Skin of body (tissue), 2 donors: ENCODE measurements around the gene HERPUD1. TPM values are rescaled to one million over a fixed set of nuclear protein-coding genes. Genes with fewer than 3 reads are reported as not detected.
A peak's percentile ranks its signal among the peaks of the same experiment; 100 is the strongest.
"Not testable (repeated sequence)": the region's sequence is repeated elsewhere in the genome, so short reads cannot be mapped to it uniquely, and the experiment has no call there.

Experiments used
- DNase-seq: peaks from one replicate; lab custom pipeline; 2025; lab: John Stamatoyannopoulos, UW
- total RNA-seq: library from RNA; depleted of rRNA; stranded (reverse); fragments of >200 nt; gene quantifications from one replicate; pipeline ENCODE4 v1.2.3, GENCODE V29; 2014

HERPUD1 gene, protein sequence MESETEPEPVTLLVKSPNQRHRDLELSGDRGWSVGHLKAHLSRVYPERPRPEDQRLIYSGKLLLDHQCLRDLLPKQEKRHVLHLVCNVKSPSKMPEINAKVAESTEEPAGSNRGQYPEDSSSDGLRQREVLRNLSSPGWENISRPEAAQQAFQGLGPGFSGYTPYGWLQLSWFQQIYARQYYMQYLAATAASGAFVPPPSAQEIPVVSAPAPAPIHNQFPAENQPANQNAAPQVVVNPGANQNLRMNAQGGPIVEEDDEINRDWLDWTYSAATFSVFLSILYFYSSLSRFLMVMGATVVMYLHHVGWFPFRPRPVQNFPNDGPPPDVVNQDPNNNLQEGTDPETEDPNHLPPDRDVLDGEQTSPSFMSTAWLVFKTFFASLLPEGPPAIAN
- 103 TPM for total RNA-seq

DNA sequence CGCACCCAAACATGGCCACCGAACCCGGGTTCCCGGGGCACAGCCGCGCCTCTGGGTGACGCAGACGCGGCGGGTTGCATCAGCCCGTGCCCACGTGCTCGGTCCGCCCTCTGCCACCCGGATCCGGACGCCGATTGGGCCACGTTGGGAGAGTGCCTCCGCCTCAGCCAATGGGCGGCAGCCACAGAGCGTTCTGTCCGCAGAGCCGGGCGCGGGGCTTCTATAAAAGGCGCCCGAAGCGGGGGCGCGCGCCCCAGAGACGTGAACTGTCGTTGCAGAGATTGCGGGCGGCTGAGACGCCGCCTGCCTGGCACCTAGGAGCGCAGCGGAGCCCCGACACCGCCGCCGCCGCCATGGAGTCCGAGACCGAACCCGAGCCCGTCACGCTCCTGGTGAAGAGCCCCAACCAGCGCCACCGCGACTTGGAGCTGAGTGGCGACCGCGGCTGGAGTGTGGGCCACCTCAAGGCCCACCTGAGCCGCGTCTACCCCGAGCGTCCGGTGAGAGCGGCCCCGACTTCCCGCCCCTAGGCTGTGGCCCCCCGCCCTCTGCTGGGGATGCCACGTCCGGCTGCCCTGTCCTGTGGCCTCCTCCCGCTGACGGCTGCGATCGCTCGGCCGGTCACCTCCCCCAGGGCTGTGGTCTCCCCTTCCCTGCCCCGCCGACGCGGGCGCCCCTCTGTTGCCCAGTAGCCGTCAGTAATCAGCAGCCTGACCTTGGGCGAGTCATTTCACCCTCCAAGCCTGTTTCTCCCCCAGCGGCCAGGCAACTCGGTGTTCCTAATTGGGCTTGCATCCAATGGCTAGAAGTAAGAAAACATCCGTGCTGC is at the start of gene HERPUD1:
Gene HERPUD1 (plus strand): TSS at position 251 of the 829 bp plus-strand sequence. CDS start 103 bp downstream, at position 354.
- peak; percentile 97 for DNase-seq

DNA sequence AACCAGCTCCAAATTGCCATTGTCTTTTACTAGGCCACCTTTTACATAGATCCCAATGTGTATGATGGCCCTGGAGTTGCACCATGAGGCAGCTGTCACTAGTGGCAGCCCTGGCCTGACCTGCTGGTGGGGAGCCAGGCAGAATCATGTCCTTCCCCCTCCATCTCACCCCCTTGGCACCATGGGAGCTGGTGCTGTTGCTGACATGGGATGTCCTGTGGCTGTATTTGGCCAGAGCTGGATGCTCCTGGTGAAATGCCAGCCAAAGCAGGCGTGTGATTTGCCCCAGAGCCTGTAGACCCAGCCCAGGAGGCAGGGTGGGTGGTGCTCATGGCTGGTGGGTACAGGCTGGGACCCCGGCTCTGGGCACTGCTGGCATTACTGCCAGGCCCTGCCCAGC is 48.4 kb upstream of the HERPUD1 start:
- no peak for DNase-seq

DNA sequence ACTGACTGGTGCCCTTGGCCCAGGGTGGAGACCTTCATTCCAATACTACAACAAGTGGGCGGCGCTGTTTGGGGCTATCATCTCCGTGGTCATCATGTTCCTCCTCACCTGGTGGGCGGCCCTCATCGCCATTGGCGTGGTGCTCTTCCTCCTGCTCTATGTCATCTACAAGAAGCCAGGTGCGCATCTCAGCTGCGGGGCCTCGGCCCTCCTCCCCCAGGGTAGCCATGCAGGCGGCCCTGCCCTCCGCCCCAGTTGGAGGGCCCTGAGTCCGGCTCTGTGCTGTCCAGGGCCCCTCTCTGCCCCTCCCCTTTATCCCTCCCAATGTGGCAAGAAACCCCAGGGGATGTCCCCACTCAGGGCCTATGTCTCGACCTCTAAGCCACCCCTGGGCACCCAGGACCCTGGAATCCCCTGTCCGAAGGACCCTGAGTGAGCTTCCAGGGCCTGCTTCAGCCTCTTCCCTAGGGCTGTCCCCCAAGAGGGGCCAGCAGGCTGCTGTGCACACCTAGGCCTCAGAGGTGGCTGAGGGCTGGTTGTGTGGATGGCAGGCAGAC is 47.8 kb upstream of the HERPUD1 start:
- DNase-seq: no peak

DNA sequence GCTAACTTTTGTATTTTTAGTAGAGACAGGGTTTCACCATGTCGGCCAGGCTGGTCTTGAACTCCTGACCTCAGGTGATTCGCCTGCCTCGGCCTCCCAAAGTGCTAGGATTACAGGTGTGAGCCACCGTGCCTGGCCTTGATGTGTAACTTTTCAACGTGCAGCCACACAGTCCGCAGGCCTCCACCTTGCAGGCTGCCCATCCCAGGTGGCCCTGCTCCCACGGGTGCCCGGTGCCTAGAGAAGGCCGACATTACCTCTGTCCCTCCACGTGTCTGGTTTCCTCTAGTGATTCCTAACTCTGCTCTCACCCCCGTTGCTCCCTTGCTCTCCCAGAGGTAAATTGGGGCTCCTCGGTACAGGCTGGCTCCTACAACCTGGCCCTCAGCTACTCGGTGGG is 47.0 kb upstream of the HERPUD1 start:
- not testable (repeated sequence) for DNase-seq

DNA sequence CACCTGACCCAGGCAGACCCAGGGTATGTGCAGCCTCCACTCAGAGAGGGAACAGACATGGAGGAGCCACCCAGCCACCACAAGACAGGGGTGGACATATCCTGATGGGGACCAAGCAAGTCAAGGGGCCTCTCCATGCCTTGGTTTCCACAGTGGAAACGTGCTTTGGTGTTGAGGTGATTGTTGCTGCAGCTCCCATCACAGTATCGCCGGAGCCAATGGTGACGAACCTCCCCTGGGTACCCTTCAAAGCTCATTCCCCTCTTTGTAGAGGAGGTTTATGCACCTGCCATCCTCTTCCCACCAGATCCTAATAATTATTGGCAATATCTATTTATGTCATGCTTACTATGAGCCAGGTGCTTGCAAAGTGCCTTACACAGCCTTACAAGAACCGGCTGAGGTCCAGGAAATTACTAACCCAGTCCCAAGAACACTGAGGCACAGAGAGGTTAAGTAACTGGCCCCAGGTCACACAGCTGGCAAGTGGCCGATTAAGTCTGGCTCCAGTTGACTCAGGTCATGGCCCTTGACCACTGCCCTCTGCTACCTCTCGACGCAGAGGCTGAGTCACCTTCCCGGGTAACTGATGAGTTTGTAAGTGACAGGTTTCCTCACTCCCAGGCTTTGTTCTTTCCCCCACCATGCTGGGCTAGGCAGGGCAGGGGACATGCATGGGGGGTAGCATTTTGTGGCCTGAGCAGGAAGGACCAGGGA is 46.3 kb upstream of the HERPUD1 start:
- DNase-seq: no peak

DNA sequence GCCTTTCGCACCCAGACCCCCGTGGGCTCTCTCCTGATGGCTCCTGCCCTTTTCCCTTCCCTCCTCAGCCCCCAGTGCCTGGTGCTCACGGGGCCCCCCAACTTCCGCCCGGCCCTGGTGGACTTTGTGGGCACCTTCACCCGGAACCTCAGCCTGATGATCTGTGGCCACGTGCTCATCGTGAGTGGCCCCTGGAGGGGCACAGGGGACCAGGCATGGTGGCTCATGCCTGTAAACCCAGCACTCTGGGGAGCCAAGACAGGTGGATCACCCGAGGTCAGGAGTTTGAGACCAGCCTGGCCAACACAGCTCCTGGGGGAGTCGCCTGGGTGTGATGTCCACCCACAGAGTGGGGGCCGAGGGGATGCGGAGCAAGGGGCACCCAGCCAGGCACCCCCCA is 45.6 kb upstream of the HERPUD1 start:
- DNase-seq: no peak

DNA sequence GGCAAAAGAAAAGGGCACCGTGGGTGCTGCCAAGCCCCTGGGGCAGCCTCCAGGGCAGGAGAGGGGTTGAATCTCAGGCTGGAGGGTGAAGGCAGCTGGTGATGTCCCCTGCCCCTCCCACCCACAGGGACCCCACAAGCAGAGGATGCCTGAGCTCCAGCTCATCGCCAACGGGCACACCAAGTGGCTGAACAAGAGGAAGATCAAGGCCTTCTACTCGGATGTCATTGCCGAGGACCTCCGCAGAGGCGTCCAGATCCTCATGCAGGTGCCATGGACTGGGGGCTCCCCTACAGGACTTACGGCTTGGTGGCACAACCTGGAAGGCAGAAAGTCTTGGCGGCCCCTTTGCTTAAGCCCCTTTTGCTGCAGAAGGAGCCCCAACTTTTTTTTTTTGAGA is 45.1 kb upstream of the HERPUD1 start:
- DNase-seq: no peak

DNA sequence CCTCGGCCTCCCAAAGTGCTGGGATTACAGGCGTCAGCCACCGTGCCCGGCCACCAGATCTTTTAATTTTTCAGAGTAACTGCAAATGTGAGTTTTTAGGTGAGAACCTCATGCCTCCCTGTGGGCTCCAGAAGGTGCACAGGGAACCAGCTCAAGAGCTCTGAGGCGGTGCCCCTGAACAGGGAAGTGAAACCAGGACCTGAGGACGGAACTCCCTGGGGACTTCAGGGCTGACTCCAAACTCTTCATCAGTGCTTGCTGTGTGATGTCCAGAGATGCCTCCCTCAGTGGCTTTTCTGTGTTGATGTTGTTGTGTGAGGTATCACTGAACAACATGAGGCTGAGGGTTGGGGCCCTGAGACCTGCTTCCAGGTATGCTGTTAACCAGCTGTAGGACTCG is 43.1 kb upstream of the HERPUD1 start:
- no peak for DNase-seq

DNA sequence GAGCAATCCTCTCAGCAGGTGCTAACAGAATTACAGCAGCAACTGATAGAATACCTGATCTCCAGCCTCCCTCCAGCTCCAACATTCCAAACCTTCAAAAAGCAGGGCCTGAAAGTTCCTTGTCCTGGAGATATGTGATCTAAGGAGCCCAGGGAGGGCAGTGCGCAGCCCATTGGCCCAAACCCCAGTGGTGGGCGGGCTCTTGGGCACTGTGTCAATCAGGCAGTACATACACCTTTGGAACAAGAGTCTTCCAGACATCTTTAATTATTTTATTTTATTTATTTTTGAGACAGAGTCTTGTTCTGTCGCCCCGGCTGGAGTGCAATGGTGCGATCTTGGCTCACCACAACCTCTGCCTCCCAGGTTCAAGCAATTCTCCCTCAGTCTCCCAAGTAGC is 42.7 kb upstream of the HERPUD1 start:
- no peak for DNase-seq

DNA sequence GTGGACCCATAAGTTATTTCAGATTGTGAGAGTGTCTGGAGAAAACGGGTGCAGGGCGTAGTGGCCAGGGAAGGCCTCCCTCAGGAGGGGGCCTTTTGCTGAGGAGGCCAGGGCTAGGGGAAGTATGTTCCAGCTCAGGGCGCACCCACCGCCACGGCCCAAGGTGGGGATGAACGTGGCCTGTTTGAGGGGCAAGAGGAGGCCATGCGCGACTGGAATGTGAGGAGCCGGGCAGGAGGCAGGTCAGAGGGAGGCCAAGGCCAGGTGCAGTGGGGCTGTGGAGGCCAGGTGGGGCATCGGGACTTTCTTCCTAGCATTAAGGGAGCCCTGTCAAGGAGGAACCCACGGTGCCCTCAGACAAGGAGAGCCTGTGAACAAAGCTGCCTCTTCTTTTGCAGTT is 40.3 kb upstream of the HERPUD1 start:
- DNase-seq: no peak

DNA sequence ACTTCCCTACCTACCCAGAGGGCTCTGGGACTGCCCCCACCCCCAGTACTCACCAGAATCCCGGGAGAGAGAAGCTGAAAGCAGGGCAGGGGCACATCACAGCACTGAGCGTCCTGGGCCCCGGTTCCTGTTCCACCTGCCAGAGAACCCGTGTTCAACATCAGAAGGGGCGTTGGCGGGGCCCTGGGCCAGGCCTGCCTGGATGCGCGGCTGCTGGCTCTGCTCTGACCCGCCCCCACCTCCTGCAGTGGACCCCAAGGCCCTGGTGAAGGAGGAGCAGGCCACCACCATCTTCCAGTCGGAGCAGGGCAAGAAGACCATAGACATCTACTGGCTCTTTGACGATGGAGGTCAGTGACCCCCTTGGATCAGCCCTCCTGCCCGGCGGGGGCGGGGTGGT is 39.2 kb upstream of the HERPUD1 start:
- DNase-seq: no peak

DNA sequence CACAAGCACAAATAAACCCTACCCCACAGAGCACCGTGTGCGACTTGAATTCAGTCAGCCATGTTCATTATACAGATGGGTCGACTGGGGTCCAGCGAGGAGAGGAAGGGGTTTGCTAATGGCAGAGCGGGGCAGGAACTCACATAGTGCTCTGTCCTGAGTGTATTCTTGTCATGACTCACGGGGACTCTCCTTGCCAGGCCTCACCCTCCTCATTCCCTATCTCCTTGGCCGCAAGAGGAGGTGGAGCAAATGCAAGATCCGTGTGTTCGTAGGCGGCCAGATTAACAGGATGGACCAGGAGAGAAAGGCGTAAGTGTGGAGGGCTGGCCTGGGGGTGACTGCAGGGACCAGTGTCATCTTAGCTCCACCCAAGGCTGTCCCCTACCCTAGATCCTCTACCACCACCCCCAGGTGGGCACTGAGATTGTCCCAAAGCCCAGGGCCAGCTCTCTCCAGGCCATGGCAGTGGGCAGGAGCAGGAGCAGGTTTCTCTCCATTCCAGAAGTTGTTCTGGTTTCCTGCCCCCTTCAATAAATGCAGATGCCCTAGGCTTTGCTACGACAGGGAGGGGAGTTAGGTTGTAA is 37.5 kb upstream of the HERPUD1 start:
- no peak for DNase-seq

DNA sequence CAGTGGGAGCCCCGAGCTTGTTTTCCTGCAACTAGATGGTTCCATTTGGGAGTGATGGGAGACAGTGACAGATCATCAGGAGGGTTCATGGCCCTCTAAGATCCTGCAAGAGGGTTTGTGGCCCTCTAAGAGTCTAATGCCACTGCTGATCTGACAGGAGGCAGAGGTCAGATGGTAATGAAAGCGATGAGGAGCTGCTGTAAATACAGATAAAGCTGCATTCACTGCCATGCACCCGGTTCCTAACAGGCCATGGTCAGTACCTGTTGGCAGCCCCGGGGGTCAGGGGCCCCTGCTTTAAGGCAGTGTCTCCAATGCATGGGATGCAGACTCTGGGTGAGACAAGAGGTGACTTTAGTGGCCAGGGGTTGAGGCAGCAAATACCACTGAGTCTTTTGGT is 36.1 kb upstream of the HERPUD1 start:
- DNase-seq: no peak

DNA sequence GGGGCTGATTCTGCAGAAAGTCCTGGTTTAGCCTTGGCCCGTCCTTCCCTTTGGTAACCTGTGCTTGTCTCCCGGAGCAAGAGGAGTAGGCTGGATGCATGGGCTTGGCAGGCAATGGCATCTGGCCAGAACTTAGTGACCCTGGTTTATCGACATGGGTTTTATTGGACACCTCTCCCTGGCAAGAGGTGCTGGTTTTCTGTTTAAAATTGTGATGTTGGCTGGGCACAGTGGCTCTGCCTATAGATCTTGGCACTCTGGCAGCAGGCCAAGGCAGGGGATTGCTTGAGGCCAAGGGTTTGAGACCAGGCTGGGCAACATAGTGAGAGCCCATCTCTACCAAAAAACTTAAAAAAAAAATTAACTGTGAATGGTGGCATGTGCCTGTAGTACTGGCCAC is 35.7 kb upstream of the HERPUD1 start:
- no peak for DNase-seq

DNA sequence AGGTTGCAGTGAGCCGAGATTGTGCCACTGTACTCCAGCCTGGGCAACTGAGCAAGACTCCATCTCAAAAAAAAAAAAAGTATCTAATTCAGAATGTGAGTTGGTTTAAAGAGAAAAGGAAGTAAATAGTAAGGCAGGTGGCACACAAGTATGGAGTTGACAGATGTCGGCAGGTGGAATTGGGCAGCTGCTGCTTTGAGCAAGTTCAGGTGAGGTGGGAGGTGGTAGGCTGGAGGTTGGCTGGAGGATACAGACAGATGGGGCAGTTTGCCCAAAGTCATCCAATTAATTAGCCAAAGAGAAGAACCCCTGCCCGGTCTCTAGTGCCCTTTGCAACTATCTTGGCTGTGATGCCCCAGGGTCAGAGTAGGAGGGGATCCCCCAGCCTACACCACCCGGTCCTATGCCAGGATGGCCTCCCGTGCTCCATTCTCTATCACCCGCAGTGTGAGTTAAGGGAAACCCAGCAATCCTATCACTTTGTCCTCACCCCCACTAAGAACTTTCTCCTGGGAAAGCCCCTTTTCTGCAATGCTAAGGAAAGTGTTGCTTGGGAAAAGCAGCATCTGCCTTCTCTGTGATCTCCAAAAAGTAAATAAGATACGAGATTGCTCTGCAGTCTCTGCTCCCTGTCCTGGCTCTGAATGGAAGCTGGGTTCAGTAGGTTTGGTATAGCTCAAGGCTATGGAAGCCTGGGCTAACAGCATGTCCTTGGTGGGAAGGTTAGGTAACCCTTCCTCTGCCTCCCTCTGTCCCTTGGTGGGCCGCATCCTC is 34.7 kb upstream of the HERPUD1 start:
- DNase-seq: no peak

DNA sequence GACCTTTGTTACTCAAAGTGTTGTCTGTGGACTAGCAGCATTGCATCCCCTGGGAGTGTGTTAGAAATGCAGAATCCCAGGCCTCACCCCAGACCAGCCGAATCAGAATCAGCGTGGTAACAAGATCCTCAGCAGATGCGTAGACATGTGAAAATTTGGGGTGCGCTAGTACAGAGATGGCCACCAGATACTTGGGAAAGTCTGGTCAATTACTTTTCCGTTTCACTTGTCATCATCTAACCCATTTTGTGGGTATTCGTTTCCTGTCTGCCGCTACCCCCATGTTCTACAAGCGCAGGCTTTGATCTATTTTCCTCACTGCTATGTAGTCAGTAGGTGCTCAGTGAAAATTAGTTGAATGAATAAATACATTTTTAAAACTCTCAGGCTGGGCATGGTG is 33.1 kb upstream of the HERPUD1 start:
- DNase-seq: no peak

DNA sequence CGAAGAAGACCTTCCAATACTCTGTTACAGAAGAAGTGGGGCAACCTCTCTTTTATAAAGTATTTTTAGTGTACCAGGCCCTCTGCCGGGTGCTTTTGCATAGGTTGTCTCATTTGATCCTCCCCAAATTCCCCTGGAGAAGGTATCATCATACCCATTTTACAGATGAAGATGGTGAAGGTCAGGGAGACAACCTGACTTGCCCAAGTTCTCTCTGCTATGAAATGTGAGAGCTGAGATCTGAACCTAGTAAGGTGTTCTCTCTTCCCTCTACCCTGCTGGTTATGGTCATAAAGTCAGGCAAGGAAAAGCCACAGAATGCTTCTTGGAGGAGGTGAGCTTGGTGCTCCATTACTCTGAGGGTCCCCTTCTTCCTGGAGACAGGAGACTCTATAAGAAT is 28.1 kb upstream of the HERPUD1 start:
- no peak for DNase-seq

DNA sequence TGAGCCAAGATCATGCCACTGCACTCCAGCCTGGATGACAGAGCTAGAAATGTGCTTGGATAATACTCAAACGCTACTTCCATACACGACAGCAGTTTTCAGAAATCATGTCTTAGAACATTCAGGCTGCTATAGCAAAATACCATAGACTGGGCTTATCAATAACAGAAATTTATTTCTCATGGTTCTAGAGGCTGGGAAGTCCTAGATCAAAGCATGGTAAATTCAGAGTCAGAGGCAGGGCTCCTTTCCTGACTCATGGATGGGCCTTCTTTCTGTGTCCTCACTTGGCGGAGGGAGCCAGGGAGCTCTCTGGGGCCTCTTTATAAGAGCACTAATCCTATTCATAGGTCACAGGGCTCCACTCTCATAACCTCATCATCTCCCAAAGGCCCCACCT is 24.5 kb upstream of the HERPUD1 start:
- DNase-seq: no peak

DNA sequence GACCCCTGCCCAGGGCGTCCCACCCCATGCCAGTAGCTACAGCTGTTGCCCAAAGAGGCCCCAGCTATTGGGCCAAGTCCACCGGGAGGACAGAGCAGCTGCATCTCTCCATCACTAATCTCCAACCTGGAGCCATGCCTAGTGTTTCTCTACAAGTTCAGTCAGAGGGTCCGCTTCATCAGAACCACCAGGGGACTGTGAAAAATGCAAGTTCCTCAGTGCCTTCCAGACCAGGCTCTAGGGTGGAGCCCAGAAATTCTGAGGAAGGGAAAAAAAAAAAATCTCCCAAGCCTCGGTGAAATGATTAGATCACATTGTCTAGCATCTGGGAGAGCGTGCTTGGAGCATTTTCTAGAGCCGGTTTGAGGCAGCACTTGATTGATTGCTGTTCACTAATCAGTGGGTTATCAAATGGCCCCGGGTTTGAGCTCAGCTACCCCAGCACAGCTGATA is 22.4 kb upstream of the HERPUD1 start:
- no peak for DNase-seq

DNA sequence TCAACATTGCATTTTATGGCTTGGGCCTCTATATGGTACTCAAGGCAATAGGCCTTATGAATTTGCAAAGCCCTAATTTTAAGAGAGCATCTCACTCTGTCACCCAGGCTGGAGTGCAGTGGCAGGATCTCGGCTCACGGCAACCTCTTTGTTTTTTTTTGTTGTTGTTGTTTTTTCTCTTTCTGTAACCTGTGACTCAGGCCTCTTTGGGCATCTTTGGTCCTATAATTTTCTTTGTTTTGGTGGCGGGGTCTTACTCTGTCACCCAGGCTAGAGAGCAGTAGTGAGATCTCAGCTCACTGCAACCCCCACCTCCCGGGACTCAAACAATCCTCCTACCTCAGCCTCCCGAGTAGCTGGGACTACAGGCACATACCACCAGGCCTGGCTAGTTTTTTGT is 21.8 kb upstream of the HERPUD1 start:
- DNase-seq: no peak
